AG09309 (cell line): ENCODE measurements around the gene KLHL36.
A peak's percentile ranks its signal among the peaks of the same experiment; 100 is the strongest.

ENCODE experiments used
- DNase-seq: peaks from one replicate; pipeline ENCODE4 v3.0.0-alpha.2; 2010; ENCODE audit warnings: low read depth
- H3K4me3 ChIP-seq: 2 replicates; pipeline ENCODE4 v1.5.1; 2011; ENCODE audit warnings: mild to moderate bottlenecking, low read depth, low read length, moderate library complexity; ENCODE audit not compliant: control insufficient read depth
- TF ChIP-seq, protein P1 (sequence below): IDR thresholded peaks from 2 replicates; pipeline ENCODE4 v1.5.1; 2011; ENCODE audit warnings: mild to moderate bottlenecking, low read depth, low read length, inconsistent platforms; ENCODE audit not compliant: insufficient read depth, control insufficient read depth; ENCODE audit errors: missing control alignments

The KLHL36 gene

DNA sequence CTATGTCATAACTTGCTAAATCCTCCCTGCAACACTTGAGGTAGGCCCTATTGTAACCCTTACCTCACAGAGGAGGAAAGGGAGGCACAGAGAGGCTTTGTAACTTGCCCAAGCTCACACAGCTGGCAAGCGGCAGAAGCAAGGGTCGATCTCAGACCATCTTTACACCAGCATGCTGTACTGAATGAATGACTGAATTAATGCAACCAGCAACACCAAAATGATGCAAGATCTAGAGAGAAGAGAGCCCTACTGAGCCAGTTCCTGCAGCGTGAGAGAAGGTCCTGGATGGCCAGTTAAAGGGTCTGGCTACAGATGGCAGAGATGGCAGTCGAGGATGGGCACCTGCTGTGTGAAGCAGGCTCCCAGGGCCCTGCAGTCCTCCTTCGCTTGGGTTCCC, 8.2 kb upstream of the KLHL36 start:
- no peak for DNase-seq
- H3K4me3 ChIP-seq, result no peak overlapping the region
- TF ChIP-seq, protein P1, sequence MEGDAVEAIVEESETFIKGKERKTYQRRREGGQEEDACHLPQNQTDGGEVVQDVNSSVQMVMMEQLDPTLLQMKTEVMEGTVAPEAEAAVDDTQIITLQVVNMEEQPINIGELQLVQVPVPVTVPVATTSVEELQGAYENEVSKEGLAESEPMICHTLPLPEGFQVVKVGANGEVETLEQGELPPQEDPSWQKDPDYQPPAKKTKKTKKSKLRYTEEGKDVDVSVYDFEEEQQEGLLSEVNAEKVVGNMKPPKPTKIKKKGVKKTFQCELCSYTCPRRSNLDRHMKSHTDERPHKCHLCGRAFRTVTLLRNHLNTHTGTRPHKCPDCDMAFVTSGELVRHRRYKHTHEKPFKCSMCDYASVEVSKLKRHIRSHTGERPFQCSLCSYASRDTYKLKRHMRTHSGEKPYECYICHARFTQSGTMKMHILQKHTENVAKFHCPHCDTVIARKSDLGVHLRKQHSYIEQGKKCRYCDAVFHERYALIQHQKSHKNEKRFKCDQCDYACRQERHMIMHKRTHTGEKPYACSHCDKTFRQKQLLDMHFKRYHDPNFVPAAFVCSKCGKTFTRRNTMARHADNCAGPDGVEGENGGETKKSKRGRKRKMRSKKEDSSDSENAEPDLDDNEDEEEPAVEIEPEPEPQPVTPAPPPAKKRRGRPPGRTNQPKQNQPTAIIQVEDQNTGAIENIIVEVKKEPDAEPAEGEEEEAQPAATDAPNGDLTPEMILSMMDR, result no peak

DNA sequence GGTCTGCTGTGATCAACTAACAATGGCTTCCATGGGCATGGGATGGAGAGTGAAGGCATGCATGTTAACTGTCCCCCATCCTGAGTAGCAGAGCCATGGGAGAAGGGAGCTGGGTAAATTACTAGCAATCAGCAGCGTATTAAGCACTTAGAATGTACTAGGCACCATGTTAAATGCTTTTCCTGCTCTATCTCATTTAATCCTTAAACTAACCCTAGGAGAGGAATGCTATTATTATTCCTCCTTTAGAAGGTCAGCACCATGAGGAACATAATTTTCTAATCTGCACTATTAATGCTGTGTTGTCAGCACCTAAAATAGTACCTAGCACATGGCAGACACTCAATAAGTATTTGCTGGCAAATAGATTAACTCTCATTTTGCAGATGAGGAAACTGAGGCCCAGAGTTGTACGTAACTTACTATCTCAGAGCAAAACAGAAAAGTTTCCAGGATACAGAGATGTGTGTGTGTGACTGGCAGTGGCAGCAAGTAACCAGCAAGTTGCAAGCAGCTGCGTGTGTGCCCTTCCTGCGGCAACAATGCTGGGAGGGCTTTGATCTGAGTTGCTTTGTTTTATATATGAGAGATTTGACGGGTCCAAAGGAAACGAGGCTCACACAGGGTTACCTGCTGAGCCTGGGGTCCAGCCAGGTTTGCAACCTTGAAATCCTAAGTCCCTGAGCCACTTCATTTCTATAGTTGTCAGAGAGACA, 6.5 kb upstream of the KLHL36 start:
- TF ChIP-seq, protein P1, result no peak
- DNase-seq, result no peak
- H3K4me3 ChIP-seq, result no peak overlapping the region

DNA sequence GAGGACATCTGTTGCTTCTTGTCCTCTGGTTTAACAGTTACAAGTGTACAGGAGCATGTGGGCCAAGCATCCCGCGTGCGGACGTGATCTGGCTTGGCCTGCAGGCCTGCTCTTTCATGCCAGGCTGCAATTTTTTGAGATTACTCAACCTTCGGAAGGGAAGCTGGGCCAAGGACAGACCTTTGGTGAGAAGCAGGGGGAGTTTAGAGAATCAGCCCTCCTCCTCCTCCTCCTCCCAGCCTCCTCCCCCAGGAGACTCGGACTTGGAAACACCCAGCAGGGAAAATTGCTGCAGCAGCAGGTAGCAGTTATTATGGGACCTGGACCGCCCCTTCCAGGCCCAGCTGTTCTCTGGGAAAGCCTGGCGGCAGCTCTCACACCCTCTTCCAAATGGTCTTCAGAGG, 5.1 kb upstream of the KLHL36 start:
- TF ChIP-seq, protein P1, result no peak
- H3K4me3 ChIP-seq, result no peak overlapping the region
- peak; percentile 81 for DNase-seq

DNA sequence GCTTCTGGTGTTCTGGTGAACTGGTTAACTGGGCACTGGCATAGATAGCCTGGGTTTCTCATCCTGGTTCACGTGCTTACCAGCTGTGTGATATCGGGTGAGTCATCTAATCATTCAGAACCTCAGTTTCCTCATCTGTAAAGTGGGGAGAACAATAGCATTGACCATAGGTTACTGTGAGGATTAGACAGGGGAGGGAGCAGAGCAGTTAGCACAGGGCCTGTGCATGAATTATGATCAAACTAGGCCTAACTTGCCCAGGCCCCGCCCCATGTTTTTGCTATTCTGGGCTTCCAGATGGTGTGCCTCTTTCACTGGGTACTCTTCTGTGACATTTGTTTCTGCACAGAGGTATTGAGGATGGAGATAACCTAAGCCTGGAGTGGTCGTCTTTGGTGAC, 4.6 kb upstream of the KLHL36 start:
- DNase-seq, result no peak
- TF ChIP-seq, protein P1, result no peak
- H3K4me3 ChIP-seq, result no peak overlapping the region

DNA sequence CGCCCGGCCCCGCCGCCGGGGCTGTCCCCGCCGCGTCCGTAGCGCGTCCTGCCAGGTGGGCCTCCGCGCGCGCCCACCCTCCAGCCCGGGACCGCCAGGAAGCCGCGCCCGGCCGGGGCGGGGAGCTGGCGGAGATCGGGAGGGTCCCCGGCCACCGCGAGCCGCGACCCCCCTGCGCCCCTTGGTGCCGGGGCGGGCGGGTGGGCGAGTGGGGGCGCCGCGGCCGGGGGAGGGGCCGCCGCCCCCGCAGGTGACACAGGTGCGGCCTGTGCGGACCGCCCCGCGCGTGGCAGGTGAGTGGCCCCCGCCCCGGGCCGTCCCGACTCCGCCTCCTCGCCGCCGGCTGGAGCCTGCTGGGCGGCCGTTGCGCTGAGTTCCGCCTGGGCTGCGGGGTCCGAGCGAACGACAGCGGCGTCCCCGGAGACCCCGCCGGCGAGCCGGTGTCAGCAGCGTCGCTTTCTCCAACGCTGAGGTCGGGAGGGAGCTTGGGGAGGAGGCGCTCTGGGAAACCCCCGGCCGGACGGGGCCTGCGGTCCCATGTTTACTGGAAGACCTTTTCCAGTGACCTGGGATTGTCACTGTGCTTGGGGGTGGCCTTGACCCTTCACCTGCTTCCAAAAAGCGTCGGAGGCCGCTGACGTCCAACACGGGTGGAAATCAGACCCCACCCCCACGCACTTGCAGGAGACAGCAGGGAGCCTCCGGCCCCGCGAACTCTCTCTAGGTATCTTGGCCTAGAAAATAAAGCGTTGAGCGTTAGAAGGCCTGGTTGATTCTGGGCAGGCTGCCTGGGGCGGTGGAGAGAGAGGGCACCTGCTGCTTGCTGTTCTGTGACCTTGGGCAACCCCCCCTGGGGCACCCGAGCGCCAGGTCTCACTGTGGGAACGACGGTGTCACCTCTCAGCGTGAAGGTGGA, 542 bp downstream of the KLHL36 start:
- H3K4me3 ChIP-seq, result peak overlapping the region; percentile 67
- TF ChIP-seq, protein P1, result no peak
- no peak for DNase-seq

DNA sequence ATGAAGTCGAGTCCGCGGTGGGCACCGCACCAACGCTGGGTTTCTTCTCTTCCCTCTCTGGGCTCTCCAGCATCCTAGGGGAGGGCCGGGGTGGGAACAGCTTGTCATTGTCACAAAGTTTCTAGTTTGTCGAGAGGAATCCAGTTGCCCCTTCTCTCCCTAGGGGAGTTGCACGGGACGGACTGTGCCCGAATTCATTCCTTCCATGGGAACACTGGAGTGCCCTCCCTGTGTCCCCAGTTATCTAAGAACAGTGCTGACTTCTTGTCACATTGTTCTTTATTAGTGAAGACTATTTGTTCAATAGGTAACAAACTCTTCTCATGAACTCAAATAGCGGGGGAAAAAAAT, 1.2 kb downstream of the KLHL36 start:
- peak overlapping the region; percentile 67 for H3K4me3 ChIP-seq
- TF ChIP-seq, protein P1, result no peak
- no peak for DNase-seq
